HepG2 (cell line): ENCODE data around the gene LRP2. TPM values are rescaled to one million over a fixed set of nuclear protein-coding genes. Genes with fewer than 3 reads are reported as not detected.

Experiments
- ATAC-seq: fragments of 200-7000 bp; cut with Tn5 transposase; 3 replicates; pipeline ENCODE4 v1.9.1; 2020; ENCODE audit warnings: mild to moderate bottlenecking, moderate library complexity
- BruUV-seq: library from RNA; stranded (reverse); fragments of 400-500 nt; replicated peaks from 2 replicates; lab custom pipeline; 2021; lab: Mats Ljungman, UMichigan
- CTCF ChIA-PET: fragments of 300-600 bp; formaldehyde crosslinking; extraction: SDS; loops from one replicate; lab custom pipeline; 2021; ENCODE audit warnings: low total read pairs, inconsistent platforms, low intra/inter-chr PET ratio; lab: Yijun Ruan, JAX
- POLR2A ChIA-PET: fragments of 350-600 bp; sonication (Branson Sonifier 250); formaldehyde crosslinking; loops from one replicate; lab custom pipeline; 2020; ENCODE audit warnings: antibody characterized with exemption, inconsistent platforms; lab: Yijun Ruan, JAX
- DNase-seq: peaks from one replicate; pipeline ENCODE4 v3.0.0-alpha.2; 2015; ENCODE audit warnings: low spot score
- FAIRE-seq: peaks from 3 replicates; lab custom pipeline; 2011; peaks lifted over from hg19 to GRCh38; lab: Jason Lieb, UNC
- H2AFZ ChIP-seq: one replicate; pipeline ENCODE4 v1.6.1; 2011; ENCODE audit warnings: low read length, inconsistent platforms
- H3K27ac ChIP-seq: fragments of 300-600 bp; 3 replicates; pipeline ENCODE4 v1.8.0; 2011; ENCODE audit warnings: mixed run types, mild to moderate bottlenecking, mixed read lengths, low read length, inconsistent platforms; ENCODE audit not compliant: insufficient read depth; ENCODE audit errors: extremely low read length
- H3K27me3 ChIP-seq, 2 experiments: fragments of 200-600 bp in 1 of 2; 2 replicates in 1 of 2; 3 replicates in 1 of 2; pipeline versions ENCODE4 v1.6.0 to v1.8.0; 2011; ENCODE audit warnings: low read length in 2 of 2, mild to moderate bottlenecking in 2 of 2, moderate library complexity in 2 of 2, inconsistent platforms in 1 of 2; ENCODE audit not compliant: insufficient read depth in 2 of 2, control insufficient read depth in 1 of 2
- H3K36me3 ChIP-seq, 2 experiments: fragments of 200-600 bp in 1 of 2; replicated peaks in 1 of 2; 2 replicates in 1 of 2; 3 replicates in 1 of 2; pipeline versions ENCODE4 v1.5.1 to v1.8.0; 2011; ENCODE audit warnings: low read length in 2 of 2, inconsistent platforms in 1 of 2; ENCODE audit not compliant: insufficient read depth in 2 of 2, control insufficient read depth in 1 of 2
- H3K4me1 ChIP-seq: 2 replicates; pipeline ENCODE4 v1.5.1; 2012; ENCODE audit warnings: low read length, inconsistent platforms; ENCODE audit not compliant: insufficient read depth
- H3K4me2 ChIP-seq: 2 replicates; pipeline ENCODE4 v1.6.0; 2011; ENCODE audit warnings: low read depth, low read length, inconsistent platforms
- H3K4me3 ChIP-seq, 3 experiments: fragments of 200-600 bp in 1 of 3; sonication (generic), shearing (Covaris generic) in 1 of 3; replicated peaks in 1 of 3; 2 replicates each; pipeline ENCODE4 v1.5.1; 2011 to 2016; ENCODE audit warnings: low read length in 3 of 3, inconsistent platforms in 2 of 3, low read depth in 2 of 3, mild to moderate bottlenecking in 2 of 3, control low read depth in 1 of 3, mixed read lengths in 1 of 3; ENCODE audit not compliant: insufficient read depth in 1 of 3
- H3K79me2 ChIP-seq: one replicate; pipeline ENCODE4 v1.6.1; 2011; ENCODE audit warnings: low read length, inconsistent platforms; ENCODE audit not compliant: insufficient read depth
- H3K9ac ChIP-seq: 2 replicates; pipeline ENCODE4 v1.6.0; 2011; ENCODE audit warnings: mild to moderate bottlenecking, low read depth, low read length, inconsistent platforms; ENCODE audit not compliant: insufficient read depth
- H3K9me3 ChIP-seq: 2 replicates; pipeline ENCODE4 v1.5.1; 2012; ENCODE audit warnings: mild to moderate bottlenecking, low read length
- H4K20me1 ChIP-seq: 2 replicates; pipeline ENCODE4 v1.6.0; 2011; ENCODE audit warnings: inconsistent platforms, mild to moderate bottlenecking, low read length, moderate library complexity; ENCODE audit not compliant: insufficient read depth
- BRD4 ChIP-seq: sonication (generic); formaldehyde crosslinking; IDR thresholded peaks from 2 replicates; pipeline ENCODE4 v1.4.0; 2020; ENCODE audit warnings: missing genetic modification reagents
- DR1 ChIP-seq: sonication (generic); formaldehyde crosslinking; IDR thresholded peaks from 2 replicates; pipeline ENCODE4 v1.8.0; 2021; ENCODE audit warnings: mild to moderate bottlenecking, missing genetic modification reagents, inconsistent platforms
- EEA1 ChIP-seq: sonication (generic); formaldehyde crosslinking; IDR thresholded peaks from 2 replicates; pipeline ENCODE4 v1.5.1; 2020; ENCODE audit warnings: mild to moderate bottlenecking, missing genetic modification reagents, borderline replicate concordance
- HNRNPH1 ChIP-seq: fragments of 200-400 bp; formaldehyde crosslinking; optimal IDR thresholded peaks from 2 replicates; pipeline ENCODE3; 2017; ENCODE audit warnings: mild to moderate bottlenecking, low read depth, low read length
- JUNB ChIP-seq: sonication (generic); formaldehyde crosslinking; IDR thresholded peaks from 2 replicates; pipeline ENCODE4 v1.8.0; 2022; ENCODE audit warnings: missing genetic modification reagents, mild to moderate bottlenecking, borderline replicate concordance
- RFXANK ChIP-seq: IDR thresholded peaks from 2 replicates; pipeline ENCODE4 v1.6.1; 2016
- ZBTB7B ChIP-seq: sonication (generic); formaldehyde crosslinking; IDR thresholded peaks from 2 replicates; pipeline ENCODE4 v1.4.0; 2020; ENCODE audit warnings: missing genetic modification reagents
- ZNF17 ChIP-seq: sonication (generic); formaldehyde crosslinking; IDR thresholded peaks from 2 replicates; pipeline ENCODE4 v1.5.0; 2020; ENCODE audit warnings: mild to moderate bottlenecking, missing genetic modification reagents
- ZNF251 ChIP-seq: sonication (generic); formaldehyde crosslinking; IDR thresholded peaks from 2 replicates; pipeline ENCODE4 v1.9.0; 2021; ENCODE audit warnings: mild to moderate bottlenecking, missing genetic modification reagents
- ZNF512 ChIP-seq: sonication (generic); formaldehyde crosslinking; IDR thresholded peaks from 2 replicates; pipeline ENCODE4 v1.4.0; 2020; ENCODE audit warnings: mild to moderate bottlenecking, missing genetic modification reagents
- WGBS: methylation state at CpG from one replicate; pipeline ENCODE4 v1.1.6; 2017; ENCODE audit warnings: low lambda C conversion rate; 5-methylcytosine and 5-hydroxymethylcytosine counted together
- in situ Hi-C: cut with HindIII; loops from 2 replicates; pipeline ENCODE4 v1.10.0; 2017; ENCODE audit warnings: low pct_unique_long_range_greater_than_20kb; ENCODE audit not compliant: extremely low pct_ligation_motif_present
- intact Hi-C: fragments of 100-400 bp; cut with micrococcal nuclease; formaldehyde crosslinking; loops from one replicate; pipeline ENCODE4 v1.10.0; 2022; ENCODE audit not compliant: unreplicated experiment
- polyA plus RNA-seq, 8 experiments: library from polyadenylated mRNA; depleted of rRNA in 3 of 8; stranded (reverse) in 7 of 8; unstranded in 1 of 8; fragments of >200 nt; fragmentation: Illumina TruSeq in 4 of 8; extraction: Trizol in 4 of 8; gene quantifications; 2 replicates each; pipeline versions ENCODE4 v1.2.1 to v1.2.3, GENCODE V29; 2011 to 2016; ENCODE audit warnings: low read depth in 4 of 8, missing spikeins in 1 of 8, mixed read lengths in 1 of 8; ENCODE audit not compliant: insufficient read depth in 1 of 8
- total RNA-seq, 5 experiments: library from RNA; depleted of rRNA; stranded (reverse); fragments of >200 nt; fragmentation: Illumina TruSeq; extraction: Trizol; gene quantifications; 2 replicates each; pipeline ENCODE4 v1.2.3, GENCODE V29; 2016; ENCODE audit warnings: low read depth in 1 of 5
- TF ChIP-seq, protein P1 (sequence below): IDR thresholded peaks from 2 replicates; pipeline ENCODE4 v1.6.1; 2012; ENCODE audit warnings: inconsistent platforms
- TF ChIP-seq, protein P2 (sequence below): sonication (generic); formaldehyde crosslinking; IDR thresholded peaks from 2 replicates; pipeline ENCODE4 v1.5.0; 2020; ENCODE audit warnings: missing genetic modification reagents
- TF ChIP-seq, protein P3 (sequence below): sonication (generic); formaldehyde crosslinking; IDR thresholded peaks from 2 replicates; pipeline ENCODE4 v1.4.0; 2020; ENCODE audit warnings: mild to moderate bottlenecking, missing genetic modification reagents
- TF ChIP-seq, protein P4 (sequence below): sonication (generic); formaldehyde crosslinking; IDR thresholded peaks from 2 replicates; pipeline ENCODE4 v1.9.0; 2021; ENCODE audit warnings: missing genetic modification reagents, borderline replicate concordance

Gene LRP2
- total and polyA plus RNA-seq, 2 of the 13 experiments (the other 11 are each of a cell fraction or from before 2014, with no cell fraction given), result 0.03 to 0.15 TPM

DNA sequence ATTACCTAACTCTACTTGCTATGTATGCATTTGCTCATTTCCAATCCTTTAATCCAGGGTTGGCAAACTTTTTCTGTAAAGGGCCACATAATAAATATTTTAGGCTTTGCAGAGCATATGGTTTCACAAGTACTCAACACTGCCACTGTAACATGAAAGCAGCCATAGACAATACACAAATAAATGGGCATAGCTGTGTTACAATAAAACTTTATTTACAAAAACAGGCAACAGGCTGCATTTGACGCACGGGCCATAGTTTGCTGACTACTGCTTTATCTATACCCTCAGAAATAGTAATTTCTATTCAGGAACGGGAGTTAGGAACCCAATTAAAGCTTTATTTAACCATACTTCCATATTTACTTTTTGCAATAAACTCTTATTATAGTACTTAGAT, 154.3 kb downstream of the LRP2 start:
- POLR2A ChIA-PET, result no interaction called here

GRCh38 chr2:169205176-169205575, 157.2 kb downstream of the LRP2 start:
- H3K79me2 ChIP-seq, result no peaks in the 10 kb centered on the region
- CTCF ChIA-PET, result no interaction called here
- H3K9me3 ChIP-seq, result no peaks in the 10 kb centered on the region
- no peak overlapping the region for H2AFZ ChIP-seq
- no peak for DNase-seq
- no peak for ATAC-seq
- H3K4me3 ChIP-seq, result no peak overlapping the region
- WGBS, result 100% methylated on average over 2 of the region's 2 CpGs
- POLR2A ChIA-PET, result no interaction called here
- H3K4me1 ChIP-seq, result no peaks in the 10 kb centered on the region
- peaks cover 0 to 11% of the 10 kb centered on the region in 2 experiments; a peak in 1 of 5 replicates for H3K27me3 ChIP-seq
- H3K36me3 ChIP-seq, result no peaks in the 10 kb centered on the region
- in situ Hi-C loops, result no loop called here
- FAIRE-seq, result no peak
- BruUV-seq, result no TSS peak
- intact Hi-C loops, result no loop called here
- H3K27ac ChIP-seq, result no peak overlapping the region
- H3K4me2 ChIP-seq, result no peak overlapping the region
- no peak overlapping the region for H3K9ac ChIP-seq
- H4K20me1 ChIP-seq, result no peaks in the 10 kb centered on the region
- TF ChIP-seq, protein P1, sequence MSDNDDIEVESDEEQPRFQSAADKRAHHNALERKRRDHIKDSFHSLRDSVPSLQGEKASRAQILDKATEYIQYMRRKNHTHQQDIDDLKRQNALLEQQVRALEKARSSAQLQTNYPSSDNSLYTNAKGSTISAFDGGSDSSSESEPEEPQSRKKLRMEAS, result no peak
- TF ChIP-seq ZNF17 (no peak), RFXANK (CRISPR knock-in tag) (no peak), HNRNPH1 (no peak), JUNB (no peak), ZNF251 (no peak), ZNF512 (CRISPR knock-in tag) (no peak), DR1 (CRISPR knock-in tag) (no peak)
- TF ChIP-seq, protein P2, sequence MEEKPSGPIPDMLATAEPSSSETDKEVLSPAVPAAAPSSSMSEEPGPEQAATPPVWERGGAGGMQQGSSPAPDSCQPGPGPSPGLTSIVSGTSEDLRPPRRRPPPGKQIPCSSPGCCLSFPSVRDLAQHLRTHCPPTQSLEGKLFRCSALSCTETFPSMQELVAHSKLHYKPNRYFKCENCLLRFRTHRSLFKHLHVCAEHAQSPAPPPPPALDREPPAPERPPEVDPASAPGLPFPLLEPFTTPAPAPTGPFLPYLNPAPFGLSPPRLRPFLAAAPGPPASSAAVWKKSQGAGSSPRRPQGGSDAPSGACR (CRISPR knock-in tag), result no peak
- TF ChIP-seq, protein P3, sequence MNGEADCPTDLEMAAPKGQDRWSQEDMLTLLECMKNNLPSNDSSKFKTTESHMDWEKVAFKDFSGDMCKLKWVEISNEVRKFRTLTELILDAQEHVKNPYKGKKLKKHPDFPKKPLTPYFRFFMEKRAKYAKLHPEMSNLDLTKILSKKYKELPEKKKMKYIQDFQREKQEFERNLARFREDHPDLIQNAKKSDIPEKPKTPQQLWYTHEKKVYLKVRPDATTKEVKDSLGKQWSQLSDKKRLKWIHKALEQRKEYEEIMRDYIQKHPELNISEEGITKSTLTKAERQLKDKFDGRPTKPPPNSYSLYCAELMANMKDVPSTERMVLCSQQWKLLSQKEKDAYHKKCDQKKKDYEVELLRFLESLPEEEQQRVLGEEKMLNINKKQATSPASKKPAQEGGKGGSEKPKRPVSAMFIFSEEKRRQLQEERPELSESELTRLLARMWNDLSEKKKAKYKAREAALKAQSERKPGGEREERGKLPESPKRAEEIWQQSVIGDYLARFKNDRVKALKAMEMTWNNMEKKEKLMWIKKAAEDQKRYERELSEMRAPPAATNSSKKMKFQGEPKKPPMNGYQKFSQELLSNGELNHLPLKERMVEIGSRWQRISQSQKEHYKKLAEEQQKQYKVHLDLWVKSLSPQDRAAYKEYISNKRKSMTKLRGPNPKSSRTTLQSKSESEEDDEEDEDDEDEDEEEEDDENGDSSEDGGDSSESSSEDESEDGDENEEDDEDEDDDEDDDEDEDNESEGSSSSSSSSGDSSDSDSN (CRISPR knock-in tag), result no peak
- TF ChIP-seq, protein P4, sequence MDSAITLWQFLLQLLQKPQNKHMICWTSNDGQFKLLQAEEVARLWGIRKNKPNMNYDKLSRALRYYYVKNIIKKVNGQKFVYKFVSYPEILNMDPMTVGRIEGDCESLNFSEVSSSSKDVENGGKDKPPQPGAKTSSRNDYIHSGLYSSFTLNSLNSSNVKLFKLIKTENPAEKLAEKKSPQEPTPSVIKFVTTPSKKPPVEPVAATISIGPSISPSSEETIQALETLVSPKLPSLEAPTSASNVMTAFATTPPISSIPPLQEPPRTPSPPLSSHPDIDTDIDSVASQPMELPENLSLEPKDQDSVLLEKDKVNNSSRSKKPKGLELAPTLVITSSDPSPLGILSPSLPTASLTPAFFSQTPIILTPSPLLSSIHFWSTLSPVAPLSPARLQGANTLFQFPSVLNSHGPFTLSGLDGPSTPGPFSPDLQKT (CRISPR knock-in tag), result no peak

More for the DNA sequence above, 154.3 kb downstream of the LRP2 start:
- no peak overlapping the region for H3K27ac ChIP-seq
- BruUV-seq, result no TSS peak
- no peak overlapping the region for H3K9ac ChIP-seq
- no peaks in the 10 kb centered on the region for H4K20me1 ChIP-seq
- intact Hi-C loops (no loop called here), in situ Hi-C loops (no loop called here)
- H3K4me2 ChIP-seq, result no peak overlapping the region
- no peaks in the 10 kb centered on the region for H3K79me2 ChIP-seq
- no peak for ATAC-seq
- no peak for FAIRE-seq
- H3K9me3 ChIP-seq, result no peaks in the 10 kb centered on the region
- no peak for DNase-seq
- CTCF ChIA-PET, result no interaction called here
- 3% methylated on average over 3 of the region's 3 CpGs for WGBS
- TF ChIP-seq BRD4 (no peak), ZBTB7B (no peak), EEA1 (CRISPR knock-in tag) (no peak)
- no peak overlapping the region for H2AFZ ChIP-seq
- peaks cover 0 to 16% of the 10 kb centered on the region in 2 experiments; a peak in 1 of 5 replicates for H3K27me3 ChIP-seq
- H3K36me3 ChIP-seq, result no peaks in the 10 kb centered on the region
- H3K4me1 ChIP-seq, result no peaks in the 10 kb centered on the region
- no peak overlapping the region for H3K4me3 ChIP-seq
